ENCODE results near the gene TBC1D1. TPM values are rescaled to one million over a fixed set of nuclear protein-coding genes. Genes with fewer than 3 reads are reported as not detected.

The TBC1D1 gene
- polyA plus RNA-seq, 1 experiment, result 50.7 TPM

- no peak for DNase-seq (ENCODE audit: low read depth, low spot score)
- H3K4me3 ChIP-seq (ENCODE audit: low read depth, low read length), result no peak overlapping the region
- no peak for TF ChIP-seq CTCF (IDR thresholded peaks at IDR 0.05; ENCODE audit: low read depth, low read length)
- ChIA-PET POLR2A (interaction anchor here (0.5 to 1.9 kb wide), 2 partner anchors 13 to 556 kb away, joined by 5 to 6 read pairs; no protein-coding TSS in a partner anchor), CTCF (interaction anchor here (0.6 to 3.4 kb wide), 5 partner anchors 13 to 585 kb away, joined by 3 to 15 read pairs (median 5); no protein-coding TSS in a partner anchor)
- H3K27me3 ChIP-seq (ENCODE audit: control insufficient read depth, insufficient read depth, low read length), result no peaks in the 10 kb centered on the region
- H3K9me3 ChIP-seq (ENCODE audit: control insufficient read depth, insufficient read depth, low read length), result peaks cover 5% of the 10 kb centered on the region; the same call in 1 of the 2 replicates
- H3K27ac ChIP-seq (ENCODE audit: low read depth, low read length), result no peak overlapping the region
Measured at GRCh38 chr4:38173935-38174518, 283.1 kb downstream of the TBC1D1 start.

- H3K9me3 ChIP-seq (ENCODE audit: control insufficient read depth, insufficient read depth, low read length), result peaks cover 5% of the 10 kb centered on the region; the same call in 1 of the 2 replicates
- CTCF ChIA-PET, result interaction anchor here (0.5 to 3.4 kb wide), 6 partner anchors 113 to 584 kb away, joined by 3 to 15 read pairs (median 4); no protein-coding TSS in a partner anchor
- no peaks in the 10 kb centered on the region for H3K27me3 ChIP-seq (ENCODE audit: control insufficient read depth, insufficient read depth, low read length)
- no peak for DNase-seq (ENCODE audit: low read depth, low spot score)
- POLR2A ChIA-PET, result interaction anchor here (0.5 to 1.9 kb wide), 3 partner anchors 14 to 556 kb away, joined by 3 to 6 read pairs (median 5); no protein-coding TSS in a partner anchor
- no peak for TF ChIP-seq CTCF (IDR thresholded peaks at IDR 0.05; ENCODE audit: low read depth, low read length)
- no peak overlapping the region for H3K27ac ChIP-seq (ENCODE audit: low read depth, low read length)
- no peak overlapping the region for H3K4me3 ChIP-seq (ENCODE audit: low read depth, low read length)
Measured at GRCh38 chr4:38174801-38175200, 283.9 kb downstream of the TBC1D1 start.

- Histone ChIP-seq H3K9me3 (ENCODE audit: control insufficient read depth, insufficient read depth, low read length) (peaks cover 5% of the 10 kb centered on the region; the same call in 1 of the 2 replicates), H3K27me3 (ENCODE audit: control insufficient read depth, insufficient read depth, low read length) (no peaks in the 10 kb centered on the region), H3K27ac (ENCODE audit: low read depth, low read length) (no peak overlapping the region), H3K4me3 (ENCODE audit: low read depth, low read length) (no peak overlapping the region)
- CTCF ChIA-PET, result interaction anchor here (1.2 to 2.3 kb wide), 5 partner anchors 9 to 556 kb away, joined by 3 to 6 read pairs (median 4); no protein-coding TSS in a partner anchor
- no peak for TF ChIP-seq CTCF (IDR thresholded peaks at IDR 0.05; ENCODE audit: low read depth, low read length)
- DNase-seq (ENCODE audit: low read depth, low spot score), result no peak
- POLR2A ChIA-PET, result no interaction called here
Measured at GRCh38 chr4:38176165-38176564, 285.3 kb downstream of the TBC1D1 start.

- Histone ChIP-seq H3K27me3 (ENCODE audit: control insufficient read depth, insufficient read depth, low read length) (no peaks in the 10 kb centered on the region), H3K9me3 (ENCODE audit: control insufficient read depth, insufficient read depth, low read length) (peaks cover under 1% of the 10 kb centered on the region; the same call in 1 of the 2 replicates), H3K27ac (ENCODE audit: low read depth, low read length) (no peak overlapping the region), H3K4me3 (ENCODE audit: low read depth, low read length) (no peak overlapping the region)
- no peak for DNase-seq (ENCODE audit: low read depth, low spot score)
- ChIA-PET CTCF (interaction anchor here (0.7 to 3.7 kb wide), 7 partner anchors 10 to 582 kb away, joined by 3 to 27 read pairs (median 4); no protein-coding TSS in a partner anchor), POLR2A (no interaction called here)
- no peak for TF ChIP-seq CTCF (IDR thresholded peaks at IDR 0.05; ENCODE audit: low read depth, low read length)
Measured at GRCh38 chr4:38177035-38177546, 286.2 kb downstream of the TBC1D1 start.

Measured in AG04450 (cell line).